OCI-LY7 (cell line): ENCODE results near the gene ITGAD.

Experiments
- EZH2phosphoT487 ChIP-seq: fragments of 200-600 bp; sonication (generic); IDR thresholded peaks from 2 replicates; pipeline ENCODE4 v1.6.1; 2018; ENCODE audit warnings: low read depth, borderline replicate concordance, mild to moderate bottlenecking, mixed run types, antibody characterized with exemption, low read length, moderate library complexity, mixed read lengths
- TF ChIP-seq, protein P1 (sequence below): fragments of 200-600 bp; sonication (generic); conservative IDR thresholded peaks from 2 replicates; pipeline ENCODE4 v1.5.1; 2014; ENCODE audit warnings: mild to moderate bottlenecking, antibody characterized with exemption, low read length, moderate library complexity, mixed read lengths

DNA sequence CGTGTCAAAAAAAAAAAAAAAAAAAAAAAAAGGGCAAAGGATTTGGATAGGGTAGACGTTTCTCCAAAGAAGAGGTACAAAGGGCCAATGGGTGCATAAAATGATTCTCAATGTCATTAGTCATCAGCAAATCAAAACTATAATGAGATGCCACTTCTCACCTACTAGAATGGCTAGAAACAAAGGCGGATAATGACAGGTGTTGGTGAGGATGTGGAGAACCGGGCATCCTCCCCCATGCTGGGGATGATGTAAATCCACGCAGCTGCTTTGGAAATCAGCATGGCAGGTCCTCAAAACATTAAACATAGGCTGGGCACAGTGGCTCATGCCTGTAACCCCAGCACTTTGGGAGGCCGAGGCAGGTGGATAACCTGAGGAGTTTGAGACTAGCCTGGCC, 28.7 kb upstream of the ITGAD start:
- TF ChIP-seq, protein P1, sequence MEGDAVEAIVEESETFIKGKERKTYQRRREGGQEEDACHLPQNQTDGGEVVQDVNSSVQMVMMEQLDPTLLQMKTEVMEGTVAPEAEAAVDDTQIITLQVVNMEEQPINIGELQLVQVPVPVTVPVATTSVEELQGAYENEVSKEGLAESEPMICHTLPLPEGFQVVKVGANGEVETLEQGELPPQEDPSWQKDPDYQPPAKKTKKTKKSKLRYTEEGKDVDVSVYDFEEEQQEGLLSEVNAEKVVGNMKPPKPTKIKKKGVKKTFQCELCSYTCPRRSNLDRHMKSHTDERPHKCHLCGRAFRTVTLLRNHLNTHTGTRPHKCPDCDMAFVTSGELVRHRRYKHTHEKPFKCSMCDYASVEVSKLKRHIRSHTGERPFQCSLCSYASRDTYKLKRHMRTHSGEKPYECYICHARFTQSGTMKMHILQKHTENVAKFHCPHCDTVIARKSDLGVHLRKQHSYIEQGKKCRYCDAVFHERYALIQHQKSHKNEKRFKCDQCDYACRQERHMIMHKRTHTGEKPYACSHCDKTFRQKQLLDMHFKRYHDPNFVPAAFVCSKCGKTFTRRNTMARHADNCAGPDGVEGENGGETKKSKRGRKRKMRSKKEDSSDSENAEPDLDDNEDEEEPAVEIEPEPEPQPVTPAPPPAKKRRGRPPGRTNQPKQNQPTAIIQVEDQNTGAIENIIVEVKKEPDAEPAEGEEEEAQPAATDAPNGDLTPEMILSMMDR: no peak
- no peak for TF ChIP-seq EZH2phosphoT487
